Measurements from ENCODE around the gene METTL9.

Gene METTL9

GRCh38 chr16:21701271-21701670 is 101.9 kb downstream of the METTL9 start:
- TF ChIP-seq CTCF (IDR thresholded peaks at IDR 0.05), result no peak

DNA sequence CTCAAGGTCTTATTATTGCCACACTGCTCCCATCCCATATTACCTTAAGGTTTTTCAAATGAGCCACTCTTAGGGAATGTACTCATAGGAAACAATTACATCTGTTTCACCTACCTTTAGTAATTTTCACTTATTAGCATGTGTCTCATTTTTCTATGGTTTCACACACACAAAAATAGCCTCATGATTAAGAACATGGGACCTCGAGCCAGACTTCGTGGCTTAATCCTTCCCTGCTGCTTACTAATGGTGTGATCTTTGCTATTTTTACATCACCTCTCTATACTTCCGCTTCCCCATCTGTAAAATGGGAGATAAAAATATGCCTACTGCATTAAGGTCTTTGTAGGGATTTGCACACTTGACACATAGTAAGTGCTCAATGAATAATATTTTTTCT is 102.9 kb downstream of the METTL9 start:
- TF ChIP-seq CTCF (IDR thresholded peaks at IDR 0.05), result no peak

- no peak for TF ChIP-seq CTCF (IDR thresholded peaks at IDR 0.05)
Measured at GRCh38 chr16:21703156-21703555, 103.8 kb downstream of the METTL9 start.

DNA sequence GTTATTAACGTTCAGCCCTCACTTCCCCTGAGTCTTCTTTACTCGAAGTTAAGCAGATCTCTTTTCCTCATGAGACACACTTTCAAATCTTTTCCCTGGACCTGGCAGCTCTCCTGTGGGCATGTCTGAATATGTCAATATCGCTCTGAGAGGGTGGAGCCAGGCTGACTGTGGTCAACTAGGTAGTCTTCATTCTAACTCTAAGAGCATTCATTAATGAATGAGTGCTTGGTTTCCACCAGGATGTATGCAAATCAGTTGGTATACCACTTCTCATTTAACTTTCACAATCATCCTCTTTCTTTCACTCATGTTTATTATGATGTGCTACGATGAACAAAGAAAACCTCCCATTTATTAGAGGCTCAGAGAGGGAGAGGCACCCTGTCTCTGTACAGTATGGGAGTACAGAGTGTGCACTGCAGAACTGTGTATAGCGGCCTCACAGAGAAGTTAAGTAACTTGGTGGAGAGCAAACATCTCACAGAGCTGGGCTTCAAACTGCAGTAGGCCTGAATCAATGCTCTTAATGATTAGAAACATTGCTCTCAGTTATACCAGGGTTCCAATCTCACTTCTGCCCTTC is 104.3 kb downstream of the METTL9 start:
- no peak for TF ChIP-seq CTCF (IDR thresholded peaks at IDR 0.05)

DNA sequence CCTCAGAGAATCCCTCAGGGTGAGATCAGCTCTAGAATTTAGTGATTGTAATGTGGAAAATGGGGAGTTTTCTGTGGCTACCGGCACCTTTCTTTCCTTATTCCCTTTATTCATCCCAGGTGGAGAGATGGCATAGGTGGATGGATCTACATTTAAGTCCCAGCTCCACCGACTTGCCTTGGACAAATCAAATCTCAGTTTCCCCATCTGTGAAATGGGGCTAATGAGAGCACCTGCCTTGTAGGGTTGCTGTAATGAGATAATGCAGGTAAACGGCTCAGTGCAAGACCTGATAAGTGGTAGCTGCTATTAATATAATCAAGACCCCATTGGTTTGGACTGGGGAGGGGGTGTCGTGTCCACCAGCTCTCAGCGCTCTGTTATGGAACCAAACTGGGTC is 104.9 kb downstream of the METTL9 start:
- TF ChIP-seq CTCF (IDR thresholded peaks at IDR 0.05), result no peak

DNA sequence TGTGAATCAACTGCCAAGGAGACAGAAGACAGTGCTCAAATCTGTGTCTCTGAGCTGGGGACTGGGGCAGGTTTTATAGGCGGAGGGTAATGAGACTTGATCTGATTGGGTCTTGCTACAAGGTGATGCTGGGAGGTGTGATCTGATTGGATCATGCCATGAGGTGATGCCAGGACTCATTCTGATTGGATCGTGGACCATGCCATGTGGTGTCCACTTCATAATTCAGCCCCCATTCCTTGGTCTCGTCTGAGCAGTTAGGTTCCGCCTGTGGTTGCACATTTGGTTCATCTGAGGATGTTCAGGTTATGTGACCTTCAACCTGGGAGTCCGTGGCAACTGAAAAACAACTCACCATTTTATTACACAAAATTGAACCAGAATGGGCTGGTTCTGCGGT is 105.4 kb downstream of the METTL9 start:
- no peak for TF ChIP-seq CTCF (IDR thresholded peaks at IDR 0.05)
